ENCODE data around the gene ARL5C.
"Not testable (repeated sequence)": the region's sequence is repeated elsewhere in the genome, so short reads cannot be mapped to it uniquely, and the experiment has no call there.

Gene ARL5C

GRCh38 chr17:39170109-39170508 lies 4.1 kb upstream of the ARL5C start:
- no peak overlapping the region for H3K9ac ChIP-seq (ENCODE audit: low read length)
- no peak overlapping the region for H3K27ac ChIP-seq (ENCODE audit: low read depth, low read length)
- no peaks in the 10 kb centered on the region for H3K36me3 ChIP-seq (ENCODE audit: control insufficient read depth in 1 of 2, insufficient read depth in 2 of 2, low read length in 2 of 2)
- H3K4me2 ChIP-seq (ENCODE audit: low read length), result no peak overlapping the region
- H3K4me3 ChIP-seq (ENCODE audit: low read depth, low read length), result no peak overlapping the region
- H2AK5ac ChIP-seq (ENCODE audit: low read length), result no peak overlapping the region
- no peak overlapping the region for H3K4ac ChIP-seq (ENCODE audit: low read depth, low read length)
- no peak overlapping the region for H2AFZ ChIP-seq (ENCODE audit: insufficient read depth, low read length, poor library complexity)
- H3K79me2 ChIP-seq (ENCODE audit: control insufficient read depth, insufficient read depth, low read length, poor library complexity), result peaks cover under 1% of the 10 kb centered on the region
- H2BK5ac ChIP-seq (ENCODE audit: low read depth, low read length, poor library complexity), result no peak overlapping the region
- H4K12ac ChIP-seq (ENCODE audit: low read depth, low read length), result no peak overlapping the region
- H3K79me1 ChIP-seq (ENCODE audit: low read length), result peaks cover 2% of the 10 kb centered on the region
- no peak overlapping the region for H3K14ac ChIP-seq (ENCODE audit: low read length)
- no peak overlapping the region for H4K91ac ChIP-seq (ENCODE audit: low read depth, low read length)
- H3K4me1 ChIP-seq (ENCODE audit: control insufficient read depth in 1 of 2, insufficient read depth in 2 of 2, low read length in 2 of 2), result peaks cover 14 to 17% of the 10 kb centered on the region in 2 experiments
- no peak overlapping the region for H2BK120ac ChIP-seq (ENCODE audit: insufficient read depth, low read length, poor library complexity)
- H3K9me3 ChIP-seq (ENCODE audit: insufficient read depth, low read depth, low read length), result no peaks in the 10 kb centered on the region
- no peak overlapping the region for H3K18ac ChIP-seq (ENCODE audit: low read length)
- WGBS (ENCODE audit: extremely low coverage, insufficient coverage, insufficient read length), result no CpG with 5 or more reads among the region's 4 CpGs
- peaks cover 9% of the 10 kb centered on the region for H3K27me3 ChIP-seq (ENCODE audit: insufficient read depth, low read length)
- H3K23ac ChIP-seq (ENCODE audit: low read length), result no peak overlapping the region
- H4K8ac ChIP-seq (ENCODE audit: low read depth, low read length), result no peak overlapping the region
- no peak overlapping the region for H2BK12ac ChIP-seq (ENCODE audit: low read length)
- no peak for DNase-seq

- Histone ChIP-seq H4K12ac (ENCODE audit: low read depth, low read length) (no peak overlapping the region), H3K4ac (ENCODE audit: low read depth, low read length) (no peak overlapping the region), H3K9ac (ENCODE audit: low read length) (no peak overlapping the region), H3K4me3 (ENCODE audit: low read depth, low read length) (no peak overlapping the region), H3K14ac (ENCODE audit: low read length) (no peak overlapping the region), H3K79me1 (ENCODE audit: low read length) (peaks cover 4% of the 10 kb centered on the region), H2AFZ (ENCODE audit: insufficient read depth, low read length, poor library complexity) (no peak overlapping the region), H3K36me3 (ENCODE audit: control insufficient read depth in 1 of 2, insufficient read depth in 2 of 2, low read length in 2 of 2) (no peaks in the 10 kb centered on the region), H3K9me3 (ENCODE audit: insufficient read depth, low read depth, low read length) (no peaks in the 10 kb centered on the region), H3K79me2 (ENCODE audit: control insufficient read depth, insufficient read depth, low read length, poor library complexity) (peaks cover 3% of the 10 kb centered on the region), H3K4me1 (ENCODE audit: control insufficient read depth in 1 of 2, insufficient read depth in 2 of 2, low read length in 2 of 2) (peaks cover 17 to 18% of the 10 kb centered on the region in 2 experiments), H3K27ac (ENCODE audit: low read depth, low read length) (no peak overlapping the region), H3K18ac (ENCODE audit: low read length) (no peak overlapping the region), H3K27me3 (ENCODE audit: insufficient read depth, low read length) (peaks cover 9% of the 10 kb centered on the region), H4K8ac (ENCODE audit: low read depth, low read length) (no peak overlapping the region), H2BK12ac (ENCODE audit: low read length) (no peak overlapping the region), H3K4me2 (ENCODE audit: low read length) (no peak overlapping the region), H2BK5ac (ENCODE audit: low read depth, low read length, poor library complexity) (no peak overlapping the region), H3K23ac (ENCODE audit: low read length) (no peak overlapping the region), H4K91ac (ENCODE audit: low read depth, low read length) (no peak overlapping the region), H2AK5ac (ENCODE audit: low read length) (no peak overlapping the region), H2BK120ac (ENCODE audit: insufficient read depth, low read length, poor library complexity) (no peak overlapping the region)
- no CpG with 5 or more reads among the region's 3 CpGs for WGBS (ENCODE audit: extremely low coverage, insufficient coverage, insufficient read length)
- no peak for DNase-seq
Observed at GRCh38 chr17:39169518-39169917, 3.6 kb upstream of the ARL5C start.

GRCh38 chr17:39169101-39169500 lies 3.1 kb upstream of the ARL5C start:
- H3K4ac ChIP-seq (ENCODE audit: low read depth, low read length), result no peak overlapping the region
- H4K8ac ChIP-seq (ENCODE audit: low read depth, low read length), result no peak overlapping the region
- no peak overlapping the region for H2AFZ ChIP-seq (ENCODE audit: insufficient read depth, low read length, poor library complexity)
- H3K18ac ChIP-seq (ENCODE audit: low read length), result no peak overlapping the region
- H3K79me1 ChIP-seq (ENCODE audit: low read length), result peaks cover 4% of the 10 kb centered on the region
- no peaks in the 10 kb centered on the region for H3K36me3 ChIP-seq (ENCODE audit: control insufficient read depth in 1 of 2, insufficient read depth in 2 of 2, low read length in 2 of 2)
- peaks cover 3% of the 10 kb centered on the region for H3K79me2 ChIP-seq (ENCODE audit: control insufficient read depth, insufficient read depth, low read length, poor library complexity)
- H3K4me2 ChIP-seq (ENCODE audit: low read length), result no peak overlapping the region
- H3K23ac ChIP-seq (ENCODE audit: low read length), result no peak overlapping the region
- DNase-seq, result no peak
- no peak overlapping the region for H2BK12ac ChIP-seq (ENCODE audit: low read length)
- H4K12ac ChIP-seq (ENCODE audit: low read depth, low read length), result no peak overlapping the region
- H4K91ac ChIP-seq (ENCODE audit: low read depth, low read length), result no peak overlapping the region
- H3K9ac ChIP-seq (ENCODE audit: low read length), result no peak overlapping the region
- no peaks in the 10 kb centered on the region for H3K9me3 ChIP-seq (ENCODE audit: insufficient read depth, low read depth, low read length)
- no peak overlapping the region for H2AK5ac ChIP-seq (ENCODE audit: low read length)
- no peak overlapping the region for H2BK5ac ChIP-seq (ENCODE audit: low read depth, low read length, poor library complexity)
- H2BK120ac ChIP-seq (ENCODE audit: insufficient read depth, low read length, poor library complexity), result no peak overlapping the region
- no peak overlapping the region for H3K27ac ChIP-seq (ENCODE audit: low read depth, low read length)
- H3K14ac ChIP-seq (ENCODE audit: low read length), result no peak overlapping the region
- H3K27me3 ChIP-seq (ENCODE audit: insufficient read depth, low read length), result peaks cover 9% of the 10 kb centered on the region
- no CpG with 5 or more reads among the region's 14 CpGs for WGBS (ENCODE audit: extremely low coverage, insufficient coverage, insufficient read length)
- H3K4me1 ChIP-seq (ENCODE audit: control insufficient read depth in 1 of 2, insufficient read depth in 2 of 2, low read length in 2 of 2), result peaks cover 17 to 19% of the 10 kb centered on the region in 2 experiments
- no peak overlapping the region for H3K4me3 ChIP-seq (ENCODE audit: low read depth, low read length)

- not testable (repeated sequence) for H3K27me3 ChIP-seq (ENCODE audit: insufficient read depth, low read length); H3K4ac ChIP-seq (ENCODE audit: low read depth, low read length); DNase-seq; H4K12ac ChIP-seq (ENCODE audit: low read depth, low read length); H2AK5ac ChIP-seq (ENCODE audit: low read length); H3K18ac ChIP-seq (ENCODE audit: low read length); H3K79me1 ChIP-seq (ENCODE audit: low read length); H3K27ac ChIP-seq (ENCODE audit: low read depth, low read length); H3K9ac ChIP-seq (ENCODE audit: low read length); H3K23ac ChIP-seq (ENCODE audit: low read length); H3K9me3 ChIP-seq (ENCODE audit: insufficient read depth, low read depth, low read length); H4K91ac ChIP-seq (ENCODE audit: low read depth, low read length); H2BK12ac ChIP-seq (ENCODE audit: low read length); H3K36me3 ChIP-seq (ENCODE audit: control insufficient read depth in 1 of 2, insufficient read depth in 2 of 2, low read length in 2 of 2); H2BK5ac ChIP-seq (ENCODE audit: low read depth, low read length, poor library complexity); H3K4me2 ChIP-seq (ENCODE audit: low read length); H2BK120ac ChIP-seq (ENCODE audit: insufficient read depth, low read length, poor library complexity); H3K4me3 ChIP-seq (ENCODE audit: low read depth, low read length); H4K8ac ChIP-seq (ENCODE audit: low read depth, low read length); H2AFZ ChIP-seq (ENCODE audit: insufficient read depth, low read length, poor library complexity); H3K79me2 ChIP-seq (ENCODE audit: control insufficient read depth, insufficient read depth, low read length, poor library complexity); H3K14ac ChIP-seq (ENCODE audit: low read length)
- H3K4me1 ChIP-seq (ENCODE audit: control insufficient read depth in 1 of 2, insufficient read depth in 2 of 2, low read length in 2 of 2), result peaks cover 17 to 19% of the 10 kb centered on the region in 2 experiments
- WGBS (ENCODE audit: extremely low coverage, insufficient coverage, insufficient read length), result no CpG with 5 or more reads among the region's 10 CpGs
Observed at GRCh38 chr17:39168503-39168902, 2.5 kb upstream of the ARL5C start.
